NCI-H2107 treated with DMSO at 0.1 percent for 48 hours (cell line): ENCODE data around the gene HPX.
"Not testable (repeated sequence)": the region's sequence is repeated elsewhere in the genome, so short reads cannot be mapped to it uniquely, and the experiment has no call there.

Experiments
- DNase-seq: peaks from one replicate; lab custom pipeline; 2025; ENCODE audit not compliant: unreplicated experiment; lab: John Stamatoyannopoulos, UW

HPX gene

GRCh38 chr11:6393989-6394670 is 46.7 kb downstream of the HPX start:
- DNase-seq, result no peak

GRCh38 chr11:6392251-6392650 is 48.5 kb downstream of the HPX start:
- DNase-seq, result not testable (repeated sequence)

GRCh38 chr11:6391537-6392134 is 49.2 kb downstream of the HPX start:
- peak; percentile 25 for DNase-seq

GRCh38 chr11:6390718-6391469 is 49.9 kb downstream of the HPX start:
- no peak for DNase-seq

- DNase-seq, result peak; percentile 79
Measured at GRCh38 chr11:6389905-6390717, 50.7 kb downstream of the HPX start, which contains the start of gene SMPD1. TSS of gene SMPD1 (plus strand) at chr11:6390474. CDS start at chr11:6390599, 125 bp downstream.

GRCh38 chr11:6388748-6389147 is 52.0 kb downstream of the HPX start:
- no peak for DNase-seq

- DNase-seq, result no peak
Measured at GRCh38 chr11:6387811-6388599, 52.8 kb downstream of the HPX start.

- no peak for DNase-seq
Measured at GRCh38 chr11:6385046-6385777, 55.6 kb downstream of the HPX start.
